K562 (cell line): ENCODE measurements around the gene RNF214.

Source experiments
- ESRRA ChIP-seq: fragments of 450-650 bp; IDR thresholded peaks from 2 replicates; pipeline ENCODE4 v1.6.1; 2014; ENCODE audit warnings: low read depth, mild to moderate bottlenecking, moderate library complexity, borderline replicate concordance
- KDM1A ChIP-seq, 2 experiments: fragments of 450-650 bp; IDR thresholded peaks; 2 replicates each; pipeline ENCODE4 v1.6.1; 2016; ENCODE audit warnings: mild to moderate bottlenecking in 2 of 2
- MYC ChIP-seq, 2 experiments: fragments of 250-450 bp in 1 of 2; sonication (Bioruptor Pico) in 1 of 2; IDR thresholded peaks; 2 replicates each; pipeline versions ENCODE4 v1.5.1 to v1.6.1; 2012 to 2021; ENCODE audit warnings: low read depth in 2 of 2, borderline replicate concordance in 1 of 2, improper control_type of control experiment in 1 of 2, low read length in 1 of 2, mild to moderate bottlenecking in 1 of 2, moderate library complexity in 1 of 2
- NELFE ChIP-seq: IDR thresholded peaks from 2 replicates; pipeline ENCODE4 v1.6.1; 2011; ENCODE audit warnings: mild to moderate bottlenecking; ENCODE audit not compliant: insufficient read depth, insufficient read length
- SMARCC2 ChIP-seq: fragments of 450-650 bp; IDR thresholded peaks from 2 replicates; pipeline ENCODE4 v1.6.1; 2017; ENCODE audit warnings: antibody characterized with exemption, moderate library complexity, mild to moderate bottlenecking, low read depth
- SP1 ChIP-seq: sonication (generic); formaldehyde crosslinking; IDR thresholded peaks from 2 replicates; pipeline ENCODE4 v1.8.1; 2022; ENCODE audit warnings: mild to moderate bottlenecking, missing genetic modification reagents
- YBX1 ChIP-seq: fragments of 450-650 bp; IDR thresholded peaks from 2 replicates; pipeline ENCODE4 v1.7.1; 2016; ENCODE audit warnings: mild to moderate bottlenecking
- ZNF274 ChIP-seq: IDR thresholded peaks from 2 replicates; pipeline ENCODE4 v1.6.1; 2011; ENCODE audit warnings: low read depth, mild to moderate bottlenecking, low read length, moderate library complexity, borderline replicate concordance
- TF ChIP-seq, protein P1 (sequence below): fragments of 450-650 bp; IDR thresholded peaks from 2 replicates; pipeline ENCODE4 v1.6.1; 2016; ENCODE audit warnings: missing biosample characterization, missing genetic modification characterization
- TF ChIP-seq, protein P2 (sequence below), 2 experiments: fragments of 450-650 bp in 1 of 2; sonication (generic) in 1 of 2; formaldehyde crosslinking in 1 of 2; IDR thresholded peaks in 1 of 2; conservative IDR thresholded peaks in 1 of 2; 2 replicates each; pipeline versions ENCODE4 v1.6.1 to v1.8.1; 2016 to 2023; ENCODE audit warnings: mild to moderate bottlenecking in 2 of 2, moderate library complexity in 2 of 2, inconsistent platforms in 1 of 2, missing genetic modification reagents in 1 of 2
- TF ChIP-seq, protein P3 (sequence below), 3 experiments: IDR thresholded peaks in 2 of 3; conservative IDR thresholded peaks in 1 of 3; 2 replicates each; pipeline ENCODE4 v1.5.1; 2011 to 2012; ENCODE audit warnings: low read length in 3 of 3, mild to moderate bottlenecking in 3 of 3, control low read depth in 2 of 3, improper control_type of control experiment in 1 of 3, inconsistent platforms in 1 of 3, low read depth in 1 of 3, mixed read lengths in 1 of 3, moderate library complexity in 1 of 3; ENCODE audit not compliant: insufficient read depth in 2 of 3

DNA sequence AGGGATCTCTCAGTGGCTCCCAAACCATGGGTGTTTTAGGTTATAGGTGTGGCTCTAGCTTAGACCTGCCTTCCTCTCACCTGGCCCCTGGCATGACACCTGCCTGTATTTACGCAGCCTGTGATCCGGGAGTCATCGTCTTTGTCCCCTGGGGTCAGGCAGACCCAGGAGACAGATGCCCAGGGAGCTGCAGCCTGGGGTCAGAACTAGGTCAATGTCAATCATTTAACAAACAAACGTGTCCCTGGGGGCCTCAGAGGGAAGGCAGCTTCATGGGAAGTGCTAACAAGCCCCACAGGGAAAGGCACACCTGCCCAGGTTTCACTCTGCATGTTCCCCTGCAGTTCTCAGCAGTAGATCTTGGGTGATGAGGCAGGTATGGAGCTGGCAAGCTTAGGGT, 70.6 kb downstream of the RNF214 start:
- TF ChIP-seq, protein P1, sequence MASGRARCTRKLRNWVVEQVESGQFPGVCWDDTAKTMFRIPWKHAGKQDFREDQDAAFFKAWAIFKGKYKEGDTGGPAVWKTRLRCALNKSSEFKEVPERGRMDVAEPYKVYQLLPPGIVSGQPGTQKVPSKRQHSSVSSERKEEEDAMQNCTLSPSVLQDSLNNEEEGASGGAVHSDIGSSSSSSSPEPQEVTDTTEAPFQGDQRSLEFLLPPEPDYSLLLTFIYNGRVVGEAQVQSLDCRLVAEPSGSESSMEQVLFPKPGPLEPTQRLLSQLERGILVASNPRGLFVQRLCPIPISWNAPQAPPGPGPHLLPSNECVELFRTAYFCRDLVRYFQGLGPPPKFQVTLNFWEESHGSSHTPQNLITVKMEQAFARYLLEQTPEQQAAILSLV (tag) = no peak
- no peak for TF ChIP-seq SP1
- no peak for TF ChIP-seq ESRRA
- no peak for TF ChIP-seq NELFE
- TF ChIP-seq YBX1 = no peak
- no peak for TF ChIP-seq SMARCC2
- TF ChIP-seq, protein P2, sequence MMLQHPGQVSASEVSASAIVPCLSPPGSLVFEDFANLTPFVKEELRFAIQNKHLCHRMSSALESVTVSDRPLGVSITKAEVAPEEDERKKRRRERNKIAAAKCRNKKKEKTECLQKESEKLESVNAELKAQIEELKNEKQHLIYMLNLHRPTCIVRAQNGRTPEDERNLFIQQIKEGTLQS (IDR thresholded peaks at IDR 0.05) = no peak
- TF ChIP-seq, protein P2 (CRISPR knock-in tag; conservative IDR thresholded peaks at IDR 0.05) = no peak
- TF ChIP-seq MYC (IDR thresholded peaks at IDR 0.05; ENCODE audit: low read depth, low read length) = no peak
- no peak for TF ChIP-seq MYC (CRISPR knock-in tag; IDR thresholded peaks at IDR 0.05; ENCODE audit: borderline replicate concordance, low read depth)
- TF ChIP-seq, protein P3, sequence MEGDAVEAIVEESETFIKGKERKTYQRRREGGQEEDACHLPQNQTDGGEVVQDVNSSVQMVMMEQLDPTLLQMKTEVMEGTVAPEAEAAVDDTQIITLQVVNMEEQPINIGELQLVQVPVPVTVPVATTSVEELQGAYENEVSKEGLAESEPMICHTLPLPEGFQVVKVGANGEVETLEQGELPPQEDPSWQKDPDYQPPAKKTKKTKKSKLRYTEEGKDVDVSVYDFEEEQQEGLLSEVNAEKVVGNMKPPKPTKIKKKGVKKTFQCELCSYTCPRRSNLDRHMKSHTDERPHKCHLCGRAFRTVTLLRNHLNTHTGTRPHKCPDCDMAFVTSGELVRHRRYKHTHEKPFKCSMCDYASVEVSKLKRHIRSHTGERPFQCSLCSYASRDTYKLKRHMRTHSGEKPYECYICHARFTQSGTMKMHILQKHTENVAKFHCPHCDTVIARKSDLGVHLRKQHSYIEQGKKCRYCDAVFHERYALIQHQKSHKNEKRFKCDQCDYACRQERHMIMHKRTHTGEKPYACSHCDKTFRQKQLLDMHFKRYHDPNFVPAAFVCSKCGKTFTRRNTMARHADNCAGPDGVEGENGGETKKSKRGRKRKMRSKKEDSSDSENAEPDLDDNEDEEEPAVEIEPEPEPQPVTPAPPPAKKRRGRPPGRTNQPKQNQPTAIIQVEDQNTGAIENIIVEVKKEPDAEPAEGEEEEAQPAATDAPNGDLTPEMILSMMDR (IDR thresholded peaks at IDR 0.05 in 2 of 3, conservative IDR thresholded peaks at IDR 0.05 in 1 of 3; ENCODE audit: insufficient read depth in 2 of 3, low read depth in 1 of 3, low read length in 3 of 3) = no peak
- TF ChIP-seq KDM1A (IDR thresholded peaks at IDR 0.05) = no peak
- no peak for TF ChIP-seq ZNF274
